Islet of Langerhans (tissue), 1 donor: ENCODE results near the gene NRROS.

Experiments used
- FAIRE-seq: peaks from one replicate; lab custom pipeline; 2011; peaks lifted over from hg19 to GRCh38; lab: Jason Lieb, UNC

NRROS gene

GRCh38 chr3:196686436-196686835, 46.9 kb downstream of the NRROS start:
- no peak for FAIRE-seq

GRCh38 chr3:196688349-196688748, 48.9 kb downstream of the NRROS start:
- FAIRE-seq: no peak

GRCh38 chr3:196689941-196690660, 50.6 kb downstream of the NRROS start:
- FAIRE-seq: no peak

GRCh38 chr3:196691386-196691785, 51.9 kb downstream of the NRROS start:
- FAIRE-seq: no peak

GRCh38 chr3:196694202-196694638, 54.7 kb downstream of the NRROS start:
- no peak for FAIRE-seq

- FAIRE-seq: no peak
These were observed 55.7 kb downstream of the NRROS start for GRCh38 chr3:196694941-196695848.

GRCh38 chr3:196695849-196696226, 56.3 kb downstream of the NRROS start:
- no peak for FAIRE-seq

- no peak for FAIRE-seq
These were observed 57.8 kb downstream of the NRROS start for GRCh38 chr3:196697270-196697669.

GRCh38 chr3:196699749-196700148, 60.3 kb downstream of the NRROS start:
- FAIRE-seq: no peak

GRCh38 chr3:196700801-196701200, 61.3 kb downstream of the NRROS start:
- no peak for FAIRE-seq

GRCh38 chr3:196706327-196706726, 66.8 kb downstream of the NRROS start:
- no peak for FAIRE-seq

GRCh38 chr3:196706731-196707130, 67.2 kb downstream of the NRROS start:
- FAIRE-seq: no peak

GRCh38 chr3:196707566-196707965, 68.1 kb downstream of the NRROS start:
- no peak for FAIRE-seq

- FAIRE-seq: no peak
These were observed 69.0 kb downstream of the NRROS start for GRCh38 chr3:196708467-196708866.
